GM12865 (cell line): ENCODE measurements around the gene PTPRF.

Experiments
- DNase-seq: peaks from one replicate; pipeline ENCODE4 v3.0.0; 2010; ENCODE audit warnings: low read depth
- H3K4me3 ChIP-seq: 2 replicates; pipeline ENCODE4 v1.5.1; 2011; ENCODE audit warnings: mild to moderate bottlenecking, low read depth, low read length, control low read depth
- CTCF ChIP-seq: IDR thresholded peaks from 2 replicates; pipeline ENCODE4 v1.5.1; 2011; ENCODE audit warnings: low read length, control low read depth, low read depth, inconsistent platforms; ENCODE audit not compliant: insufficient read depth; ENCODE audit errors: missing control alignments

PTPRF gene

GRCh38 chr1:43507296-43508295, 23.1 kb upstream of the PTPRF start:
- H3K4me3 ChIP-seq: no peak overlapping the region
- no peak for DNase-seq
- TF ChIP-seq CTCF: no peak

- H3K4me3 ChIP-seq: no peak overlapping the region
- DNase-seq: no peak
- no peak for TF ChIP-seq CTCF
These were observed 21.5 kb upstream of the PTPRF start for GRCh38 chr1:43509007-43509739.

GRCh38 chr1:43509740-43510375, 20.8 kb upstream of the PTPRF start:
- H3K4me3 ChIP-seq: no peak overlapping the region
- peak; percentile 74 for DNase-seq
- TF ChIP-seq CTCF: no peak

- no peak for TF ChIP-seq CTCF
- DNase-seq: no peak
These were observed 20.1 kb upstream of the PTPRF start for GRCh38 chr1:43510621-43511020.

GRCh38 chr1:43511394-43511793, 19.3 kb upstream of the PTPRF start:
- no peak overlapping the region for H3K4me3 ChIP-seq
- no peak for TF ChIP-seq CTCF
- DNase-seq: no peak

More at GRCh38 chr1:43510621-43511020, 20.1 kb upstream of the PTPRF start:
- no peak overlapping the region for H3K4me3 ChIP-seq

GRCh38 chr1:43512133-43512532, 18.6 kb upstream of the PTPRF start:
- DNase-seq: no peak
- H3K4me3 ChIP-seq: no peak overlapping the region
- TF ChIP-seq CTCF: no peak
